Activated CD8-positive, alpha-beta memory T cell treated with anti-CD3 and anti-CD28 coated beads, Interleukin-2, amount 50 U/mL, for 1 hour (primary cell): Measurements from ENCODE around the gene CELSR1.

Experiments
- DNase-seq: peaks from one replicate; pipeline ENCODE4 v3.0.0-alpha.2; 2020; ENCODE audit errors: extremely low read depth

The CELSR1 gene

GRCh38 chr22:46449116-46449691 is 88.2 kb downstream of the CELSR1 start:
- DNase-seq, result no peak

GRCh38 chr22:46448333-46448732 is 89.1 kb downstream of the CELSR1 start:
- no peak for DNase-seq

GRCh38 chr22:46447906-46448305 is 89.5 kb downstream of the CELSR1 start:
- DNase-seq, result no peak

- DNase-seq, result no peak
Observed at GRCh38 chr22:46446799-46447198, 90.6 kb downstream of the CELSR1 start.

- no peak for DNase-seq
Observed at GRCh38 chr22:46445771-46446420, 91.5 kb downstream of the CELSR1 start.

- DNase-seq, result no peak
Observed at GRCh38 chr22:46444390-46444854, 93.0 kb downstream of the CELSR1 start.

GRCh38 chr22:46443850-46444389 is 93.5 kb downstream of the CELSR1 start:
- DNase-seq, result no peak

GRCh38 chr22:46442217-46442853 is 95.1 kb downstream of the CELSR1 start:
- no peak for DNase-seq

- DNase-seq, result no peak
Observed at GRCh38 chr22:46439576-46440465, 97.6 kb downstream of the CELSR1 start.

- DNase-seq, result no peak
Observed at GRCh38 chr22:46439111-46439510, 98.3 kb downstream of the CELSR1 start.

GRCh38 chr22:46437671-46438440 is 99.6 kb downstream of the CELSR1 start:
- DNase-seq, result no peak

- DNase-seq, result no peak
Observed at GRCh38 chr22:46436595-46437175, 100.7 kb downstream of the CELSR1 start.

- DNase-seq, result no peak
Observed at GRCh38 chr22:46433318-46433717, 104.1 kb downstream of the CELSR1 start.

- no peak for DNase-seq
Observed at GRCh38 chr22:46432164-46433068, 105.0 kb downstream of the CELSR1 start.

- DNase-seq, result no peak
Observed at GRCh38 chr22:46430961-46431838, 106.2 kb downstream of the CELSR1 start.

GRCh38 chr22:46429325-46429853 is 108.0 kb downstream of the CELSR1 start:
- no peak for DNase-seq

GRCh38 chr22:46428602-46429324 is 108.7 kb downstream of the CELSR1 start:
- DNase-seq, result no peak

GRCh38 chr22:46428171-46428570 is 109.2 kb downstream of the CELSR1 start:
- no peak for DNase-seq
